ENCODE results near the gene IRS1. TPM values are rescaled to one million over a fixed set of nuclear protein-coding genes. Genes with fewer than 3 reads are reported as not detected.

The IRS1 gene
- total RNA-seq, 4 donors from 2014 or later, result 14.3 to 16.2 (median 15.5) TPM

DNA sequence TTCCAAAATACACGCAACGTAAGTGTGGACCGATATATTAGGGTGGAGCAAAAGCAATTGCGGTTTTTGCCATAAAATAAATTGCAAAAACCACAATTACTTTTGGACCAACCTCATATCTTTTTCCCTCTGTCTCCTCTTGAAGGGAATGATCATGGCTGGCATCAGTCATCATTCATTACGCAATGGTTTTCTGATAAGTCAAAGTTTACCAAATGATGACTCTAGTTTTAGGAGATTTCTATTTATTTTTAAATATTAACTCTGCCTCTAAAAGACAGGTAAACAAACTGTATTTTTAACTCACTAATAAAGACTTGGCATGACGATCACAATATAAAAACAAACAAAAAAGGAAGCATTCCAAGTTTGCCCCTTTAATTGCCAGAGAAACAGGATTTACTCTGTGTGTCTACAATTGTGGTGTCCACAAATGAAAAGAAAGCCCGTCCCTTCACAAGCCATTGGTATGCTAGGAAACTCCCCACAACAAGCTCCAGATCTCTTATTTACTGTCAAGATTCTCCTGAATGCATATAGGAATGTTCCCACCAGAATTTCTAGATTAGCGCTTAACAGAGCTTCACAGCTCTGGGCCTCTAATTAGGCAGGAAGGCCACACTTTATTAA is 61.3 kb downstream of the IRS1 start:
- ATAC-seq (ENCODE audit: low FRiP score) (no peak), DNase-seq (ENCODE audit: low spot score) (no peak)
- TF ChIP-seq CTCF (IDR thresholded peaks at IDR 0.05), result no peak

GRCh38 chr2:226736382-226736781 is 63.2 kb downstream of the IRS1 start:
- no peak for TF ChIP-seq CTCF (IDR thresholded peaks at IDR 0.05)
- no peak for ATAC-seq (ENCODE audit: low FRiP score)
- DNase-seq (ENCODE audit: low spot score), result no peak

GRCh38 chr2:226733927-226734564 is 65.6 kb downstream of the IRS1 start:
- no peak for TF ChIP-seq CTCF (IDR thresholded peaks at IDR 0.05)
- ATAC-seq (ENCODE audit: low FRiP score), result no peak
- DNase-seq (ENCODE audit: low spot score), result no peak

DNA sequence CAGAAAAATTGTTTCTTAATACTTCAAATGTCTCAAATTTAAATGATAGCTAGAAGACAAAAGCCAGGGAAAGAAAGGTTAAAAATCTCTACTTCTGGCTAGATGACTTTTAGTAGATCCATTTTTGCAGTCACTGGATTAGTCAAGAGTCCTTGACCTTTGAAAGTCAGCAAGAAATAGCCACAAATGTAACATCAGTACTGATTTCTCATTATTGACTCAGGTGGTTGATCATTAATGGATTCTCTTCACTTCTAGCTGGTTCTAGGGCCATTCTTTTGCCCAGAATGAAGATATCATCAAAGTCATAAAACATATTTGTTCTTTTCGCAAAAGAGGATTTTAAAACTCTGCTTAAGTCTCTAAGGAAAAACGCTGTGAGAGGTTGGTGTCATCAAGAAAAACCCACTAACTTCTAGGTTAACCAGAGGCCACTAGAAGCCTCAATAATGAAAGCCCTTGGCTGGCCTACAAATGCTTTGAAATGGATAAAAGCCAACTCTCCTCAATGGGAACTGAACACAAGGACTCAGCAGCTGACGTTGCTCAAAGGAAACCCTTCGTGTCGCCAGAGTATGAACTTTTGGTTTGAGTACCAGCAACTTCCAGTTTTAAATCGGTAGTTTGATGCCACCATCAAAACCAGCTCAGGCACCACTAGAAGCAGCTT is 66.3 kb downstream of the IRS1 start:
- DNase-seq (ENCODE audit: low spot score) (no peak), ATAC-seq (ENCODE audit: low FRiP score) (no peak)
- TF ChIP-seq CTCF (IDR thresholded peaks at IDR 0.05), result no peak

DNA sequence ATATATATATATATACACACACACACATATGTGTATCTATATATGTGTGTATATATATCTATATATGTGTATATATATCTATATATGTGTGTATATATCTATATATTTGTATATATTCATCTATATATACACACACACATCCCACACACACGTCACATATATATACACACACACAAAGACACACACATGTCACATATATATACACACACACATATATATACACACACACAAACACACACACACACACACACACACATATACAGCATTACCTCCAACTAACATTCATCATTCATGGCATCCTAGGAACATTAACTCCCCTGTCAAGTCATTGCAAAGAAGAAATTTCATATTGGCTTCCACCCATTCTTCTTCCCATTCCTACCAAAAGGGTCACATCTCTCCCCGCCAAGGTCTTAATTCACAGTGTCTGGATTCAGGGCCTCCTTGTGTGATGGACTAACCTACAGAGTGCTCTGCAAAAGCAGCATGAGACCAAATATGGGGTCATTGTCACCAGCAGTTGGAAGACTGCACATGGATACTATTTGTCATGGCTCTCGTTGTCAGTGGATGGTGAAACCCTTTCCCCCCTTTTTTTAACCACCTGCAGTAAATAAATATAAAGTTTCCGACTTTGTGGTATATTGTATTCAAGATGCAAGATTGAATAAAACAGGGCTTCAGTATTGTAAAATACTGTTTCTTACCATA is 67.0 kb downstream of the IRS1 start:
- ATAC-seq (ENCODE audit: low FRiP score), result no peak
- DNase-seq (ENCODE audit: low spot score), result no peak
- TF ChIP-seq CTCF (IDR thresholded peaks at IDR 0.05), result no peak

- no peak for ATAC-seq (ENCODE audit: low FRiP score)
- no peak for DNase-seq (ENCODE audit: low spot score)
Observed at GRCh38 chr2:226730481-226730880, 69.1 kb downstream of the IRS1 start.

More at GRCh38 chr2:226730481-226730880, 69.1 kb downstream of the IRS1 start:
- no peak for TF ChIP-seq CTCF (IDR thresholded peaks at IDR 0.05)

All from omental fat pad (tissue), 4 donors.